SK-N-SH (cell line): Measurements from ENCODE around the gene NLGN1. TPM values are rescaled to one million over a fixed set of nuclear protein-coding genes. Genes with fewer than 3 reads are reported as not detected.

Experiments used
- CTCF ChIA-PET: fragments of 300-600, 350-600 bp; formaldehyde crosslinking; extraction: SDS; loops from one replicate; lab custom pipeline; 2021; lab: Yijun Ruan, JAX
- POLR2A ChIA-PET: fragments of 350-600 bp; sonication (Branson Sonifier 250); formaldehyde crosslinking; extraction: SDS; loops from one replicate; lab custom pipeline; 2020; ENCODE audit warnings: antibody characterized with exemption, inconsistent platforms; lab: Yijun Ruan, JAX
- DNase-seq: peaks from one replicate; pipeline ENCODE4 v3.0.0; 2012
- H2AFZ ChIP-seq: fragments of 200-600 bp; sonication (generic); 2 replicates; pipeline ENCODE4 v1.8.1; 2016; ENCODE audit warnings: antibody characterized with exemption, mild to moderate bottlenecking, low read depth
- H3F3A ChIP-seq: fragments of 200-600 bp; sonication (generic); replicated peaks from 2 replicates; pipeline ENCODE3; 2016; ENCODE audit warnings: antibody characterized with exemption, mild to moderate bottlenecking; ENCODE audit not compliant: insufficient read depth
- H3K27ac ChIP-seq, 2 experiments: fragments of 200-500 bp in 1 of 2; fragments of 200-600 bp in 1 of 2; sonication (Bioruptor generic) in 1 of 2; sonication (generic), shearing (Covaris generic) in 1 of 2; 2 replicates each; pipeline versions ENCODE4 v1.5.1 to v1.6.1; 2014 to 2016; ENCODE audit warnings: low read depth in 2 of 2, inconsistent platforms in 1 of 2, low read length in 1 of 2, mild to moderate bottlenecking in 1 of 2, mixed read lengths in 1 of 2
- H3K27me3 ChIP-seq: fragments of 200-600 bp; sonication (generic), shearing (Covaris generic); 2 replicates; pipeline ENCODE4 v1.6.1; 2016; ENCODE audit warnings: mixed run types; ENCODE audit not compliant: insufficient read depth
- H3K36me3 ChIP-seq, 2 experiments: fragments of 200-500 bp in 1 of 2; fragments of 200-600 bp in 1 of 2; sonication (Bioruptor generic) in 1 of 2; sonication (generic) in 1 of 2; replicated peaks in 1 of 2; 2 replicates each; pipeline versions ENCODE3 to v1.5.1; 2014 to 2016; ENCODE audit warnings: low read length in 1 of 2, mild to moderate bottlenecking in 1 of 2; ENCODE audit not compliant: insufficient read depth in 2 of 2, control insufficient read depth in 1 of 2
- H3K4me1 ChIP-seq, 2 experiments: fragments of 200-500 bp in 1 of 2; fragments of 200-600 bp in 1 of 2; sonication (Bioruptor generic) in 1 of 2; sonication (generic), shearing (Covaris generic) in 1 of 2; 2 replicates each; pipeline versions ENCODE4 v1.5.1 to v1.6.1; 2014 to 2016; ENCODE audit warnings: low read depth in 1 of 2, low read length in 1 of 2, mixed run types in 1 of 2; ENCODE audit not compliant: insufficient read depth in 2 of 2, control insufficient read depth in 1 of 2
- H3K4me2 ChIP-seq: fragments of 200-600 bp; sonication (generic), shearing (Covaris generic); 2 replicates; pipeline ENCODE4 v1.6.1; 2017; ENCODE audit warnings: mixed run types
- H3K4me3 ChIP-seq, 2 experiments: fragments of 200-500 bp in 1 of 2; fragments of 200-600 bp in 1 of 2; sonication (Bioruptor generic) in 1 of 2; sonication (generic), shearing (Covaris generic) in 1 of 2; 2 replicates each; pipeline versions ENCODE4 v1.5.1 to v1.8.1; 2014 to 2016; ENCODE audit warnings: low read depth in 2 of 2, inconsistent platforms in 1 of 2, low read length in 1 of 2, mild to moderate bottlenecking in 1 of 2, mixed read lengths in 1 of 2, moderate library complexity in 1 of 2
- H3K79me2 ChIP-seq: fragments of 200-600 bp; sonication (generic); 2 replicates; pipeline ENCODE4 v1.8.1; 2017; ENCODE audit warnings: mild to moderate bottlenecking; ENCODE audit not compliant: insufficient read depth
- H3K9ac ChIP-seq: fragments of 200-600 bp; sonication (generic); 2 replicates; pipeline ENCODE4 v1.6.1; 2017; ENCODE audit warnings: mixed run types
- H3K9me2 ChIP-seq: fragments of 200-600 bp; sonication (generic); 2 replicates; pipeline ENCODE4 v1.6.1; 2017; ENCODE audit warnings: mixed run types
- H3K9me3 ChIP-seq: fragments of 200-600 bp; sonication (generic); 2 replicates; pipeline ENCODE4 v1.6.1; 2017; ENCODE audit warnings: mixed run types, mild to moderate bottlenecking, moderate library complexity
- H4K20me1 ChIP-seq: fragments of 200-600 bp; sonication (generic); 2 replicates; pipeline ENCODE4 v1.6.1; 2017; ENCODE audit warnings: mild to moderate bottlenecking, mixed run types; ENCODE audit not compliant: insufficient read depth
- EZH2phosphoT487 ChIP-seq: fragments of 200-600 bp; sonication (generic); IDR thresholded peaks from 2 replicates; pipeline ENCODE4 v1.6.1; 2017; ENCODE audit warnings: low read depth, mixed run types, mild to moderate bottlenecking, antibody characterized with exemption, moderate library complexity, borderline replicate concordance
- FOSL2 ChIP-seq: IDR thresholded peaks from 2 replicates; pipeline ENCODE4 v1.4.0; 2012; ENCODE audit warnings: low read depth, mild to moderate bottlenecking, moderate library complexity, borderline replicate concordance
- FOXJ3 ChIP-seq: sonication (generic); formaldehyde crosslinking; IDR thresholded peaks from 2 replicates; pipeline ENCODE4 v1.5.1; 2020; ENCODE audit warnings: mild to moderate bottlenecking, missing genetic modification reagents
- JUND ChIP-seq: IDR thresholded peaks from 2 replicates; pipeline ENCODE4 v1.4.0; 2012
- MEF2A ChIP-seq: IDR thresholded peaks from 2 replicates; pipeline ENCODE4 v1.4.0; 2012; ENCODE audit warnings: low read depth, borderline replicate concordance
- PBX3 ChIP-seq: IDR thresholded peaks from 2 replicates; pipeline ENCODE4; 2012
- POLR2AphosphoS5 ChIP-seq: IDR thresholded peaks from 2 replicates; pipeline ENCODE4 v1.6.1; 2012; ENCODE audit warnings: low read depth, low read length
- RCOR1 ChIP-seq: fragments of 150-350 bp; IDR thresholded peaks from 2 replicates; pipeline ENCODE4 v1.6.1; 2017; ENCODE audit warnings: antibody characterized with exemption, low read length
- SIN3A ChIP-seq: IDR thresholded peaks from 2 replicates; pipeline ENCODE4 v1.6.1; 2012; ENCODE audit warnings: low read depth, mild to moderate bottlenecking, low read length, moderate library complexity, borderline replicate concordance
- SMC3 ChIP-seq: IDR thresholded peaks from 2 replicates; pipeline ENCODE4 v1.6.1; 2012; ENCODE audit warnings: low read depth, low read length, improper control_type of control experiment
- TCF12 ChIP-seq: IDR thresholded peaks from 2 replicates; pipeline ENCODE4 v1.4.0; 2012
- USF2 ChIP-seq: fragments of 150-350 bp; IDR thresholded peaks from 2 replicates; pipeline ENCODE4 v1.6.1; 2017; ENCODE audit warnings: antibody characterized with exemption, low read length, low read depth, borderline replicate concordance
- YY1 ChIP-seq: IDR thresholded peaks from 2 replicates; pipeline ENCODE4 v1.4.0; 2012; ENCODE audit warnings: low read depth, mild to moderate bottlenecking
- ZBTB33 ChIP-seq: IDR thresholded peaks from 2 replicates; pipeline ENCODE4 v1.4.0; 2012; ENCODE audit warnings: low read depth, borderline replicate concordance
- WGBS: methylation state at CpG from one replicate; pipeline ENCODE4 v1.1.6; 2017; ENCODE audit warnings: low lambda C conversion rate; 5-methylcytosine and 5-hydroxymethylcytosine counted together
- polyA plus RNA-seq, 3 experiments: library from polyadenylated mRNA; depleted of rRNA; stranded (reverse); fragments of >200 nt; gene quantifications; 2 replicates each; pipeline ENCODE4 v1.2.3, GENCODE V29; 2012
- TF ChIP-seq, protein P1 (sequence below): fragments of 150-350 bp; IDR thresholded peaks from 2 replicates; pipeline ENCODE4 v1.6.1; 2016; ENCODE audit warnings: mild to moderate bottlenecking, low read depth, low read length
- TF ChIP-seq, protein P2 (sequence below): IDR thresholded peaks from 2 replicates; pipeline ENCODE4 v1.4.0; 2012; ENCODE audit warnings: low read depth, borderline replicate concordance

The NLGN1 gene
- polyA plus RNA-seq, 1 of the 3 experiments (the other 2 are of a cell fraction): 1.5 TPM

DNA sequence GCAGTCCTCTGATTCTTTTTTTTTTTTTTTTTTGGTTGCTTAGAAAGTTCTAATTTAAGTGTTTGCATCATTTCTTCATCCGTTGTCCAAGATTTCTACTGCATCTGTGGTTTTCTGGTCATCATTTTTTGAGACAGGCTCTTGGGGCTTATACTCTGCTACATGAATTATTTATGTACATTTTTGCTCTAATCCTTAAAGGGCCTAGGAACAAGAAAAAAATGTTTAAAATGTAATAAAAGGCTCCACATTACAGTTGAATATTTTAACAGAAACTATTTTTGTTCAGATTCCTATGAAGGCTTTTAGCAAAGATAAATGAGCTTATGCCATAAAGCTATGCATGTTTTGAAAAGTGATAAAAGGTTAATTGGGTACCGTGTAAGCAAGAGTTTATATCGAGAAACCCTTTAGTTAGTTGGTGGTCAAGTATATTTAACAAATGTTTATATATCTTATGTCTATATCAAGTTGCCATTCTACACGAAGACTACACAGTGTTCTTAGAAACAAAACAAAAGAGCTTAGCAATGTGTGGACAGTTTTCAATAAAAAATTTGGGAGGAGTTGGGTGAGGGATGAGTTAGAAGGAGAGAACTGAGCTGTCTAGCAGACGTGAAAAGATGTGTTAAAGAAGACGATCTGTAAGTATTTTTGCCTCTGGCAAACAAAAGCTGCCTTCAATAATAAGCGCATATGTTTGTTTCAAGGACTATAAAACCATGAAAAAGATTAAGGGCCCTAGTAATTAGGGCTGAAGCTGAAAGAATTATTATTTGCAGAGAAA is 898.0 kb downstream of the NLGN1 start (continued):
- TF ChIP-seq PBX3: no peak
- TF ChIP-seq MEF2A: no peak
- TF ChIP-seq USF2: no peak
- TF ChIP-seq SMC3: no peak
- no peak for TF ChIP-seq FOXJ3 (CRISPR knock-in tag)

- H3F3A ChIP-seq: no peaks in the 10 kb centered on the region
- CTCF ChIA-PET: no interaction called here
- H2AFZ ChIP-seq: no peak overlapping the region
- H4K20me1 ChIP-seq: no peaks in the 10 kb centered on the region
- H3K4me2 ChIP-seq: no peak overlapping the region
- H3K4me1 ChIP-seq: no peaks in the 10 kb centered on the region
- H3K79me2 ChIP-seq: no peaks in the 10 kb centered on the region
- H3K9me3 ChIP-seq: no peaks in the 10 kb centered on the region
- no peaks in the 10 kb centered on the region for H3K27me3 ChIP-seq
- no peak overlapping the region for H3K4me3 ChIP-seq
- TF ChIP-seq POLR2AphosphoS5: no peak
- TF ChIP-seq SIN3A: no peak
- TF ChIP-seq, protein P1, sequence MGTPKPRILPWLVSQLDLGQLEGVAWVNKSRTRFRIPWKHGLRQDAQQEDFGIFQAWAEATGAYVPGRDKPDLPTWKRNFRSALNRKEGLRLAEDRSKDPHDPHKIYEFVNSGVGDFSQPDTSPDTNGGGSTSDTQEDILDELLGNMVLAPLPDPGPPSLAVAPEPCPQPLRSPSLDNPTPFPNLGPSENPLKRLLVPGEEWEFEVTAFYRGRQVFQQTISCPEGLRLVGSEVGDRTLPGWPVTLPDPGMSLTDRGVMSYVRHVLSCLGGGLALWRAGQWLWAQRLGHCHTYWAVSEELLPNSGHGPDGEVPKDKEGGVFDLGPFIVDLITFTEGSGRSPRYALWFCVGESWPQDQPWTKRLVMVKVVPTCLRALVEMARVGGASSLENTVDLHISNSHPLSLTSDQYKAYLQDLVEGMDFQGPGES: no peak
- TF ChIP-seq ZBTB33: no peak
- TF ChIP-seq, protein P2, sequence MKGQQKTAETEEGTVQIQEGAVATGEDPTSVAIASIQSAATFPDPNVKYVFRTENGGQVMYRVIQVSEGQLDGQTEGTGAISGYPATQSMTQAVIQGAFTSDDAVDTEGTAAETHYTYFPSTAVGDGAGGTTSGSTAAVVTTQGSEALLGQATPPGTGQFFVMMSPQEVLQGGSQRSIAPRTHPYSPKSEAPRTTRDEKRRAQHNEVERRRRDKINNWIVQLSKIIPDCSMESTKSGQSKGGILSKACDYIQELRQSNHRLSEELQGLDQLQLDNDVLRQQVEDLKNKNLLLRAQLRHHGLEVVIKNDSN: no peak
- TF ChIP-seq FOSL2: no peak
- TF ChIP-seq YY1: no peak
- TF ChIP-seq TCF12: no peak
- no peak for TF ChIP-seq EZH2phosphoT487
- no peak for TF ChIP-seq RCOR1
- no peak for TF ChIP-seq JUND
- TF ChIP-seq PBX3: no peak
- 69% methylated on average over 1 of the region's 1 CpG for WGBS
- H3K36me3 ChIP-seq: no peaks in the 10 kb centered on the region
- H3K9ac ChIP-seq: no peak overlapping the region
- no peak overlapping the region for H3K27ac ChIP-seq
- H3K9me2 ChIP-seq: no peaks in the 10 kb centered on the region
- DNase-seq: no peak
- POLR2A ChIA-PET: no interaction called here
Observed at GRCh38 chr3:174302746-174303315, 905.3 kb downstream of the NLGN1 start.
